K562 treated with DMSO at 1 percent for 12 hours (cell line): ENCODE results near the gene HBD. TPM values are rescaled to one million over a fixed set of nuclear protein-coding genes. Genes with fewer than 3 reads are reported as not detected.

ENCODE experiments used
- total RNA-seq: library from RNA; unstranded; fragments of 300-600 nt; gene quantifications from 2 replicates; pipeline ENCODE4 v1.2.3, GENCODE V29; 2022; ENCODE audit not compliant: insufficient read depth

The HBD gene
- total RNA-seq = 3.1 and 8.7 TPM in 2 replicates

DNA sequence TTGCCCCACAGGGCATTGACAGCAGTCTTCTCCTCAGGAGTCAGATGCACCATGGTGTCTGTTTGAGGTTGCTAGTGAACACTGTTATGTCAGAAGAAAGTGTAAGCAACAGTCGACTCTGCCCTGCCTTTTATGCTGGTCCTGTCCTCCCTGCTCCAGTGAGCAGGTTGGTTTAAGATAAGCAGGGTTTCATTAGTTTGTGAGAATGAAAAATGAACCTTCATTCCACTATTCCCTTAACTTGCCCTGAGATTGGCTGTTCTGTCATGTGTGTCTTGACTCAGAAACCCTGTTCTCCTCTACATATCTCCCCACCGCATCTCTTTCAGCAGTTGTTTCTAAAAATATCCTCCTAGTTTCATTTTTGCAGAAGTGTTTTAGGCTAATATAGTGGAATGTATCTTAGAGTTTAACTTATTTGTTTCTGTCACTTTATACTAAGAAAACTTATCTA, at the start of gene HBD:
Gene HBD, minus strand, starts transcription at position 103 of the 454 bp plus-strand sequence. Its CDS starts 50 bp downstream, at position 53.

DNA sequence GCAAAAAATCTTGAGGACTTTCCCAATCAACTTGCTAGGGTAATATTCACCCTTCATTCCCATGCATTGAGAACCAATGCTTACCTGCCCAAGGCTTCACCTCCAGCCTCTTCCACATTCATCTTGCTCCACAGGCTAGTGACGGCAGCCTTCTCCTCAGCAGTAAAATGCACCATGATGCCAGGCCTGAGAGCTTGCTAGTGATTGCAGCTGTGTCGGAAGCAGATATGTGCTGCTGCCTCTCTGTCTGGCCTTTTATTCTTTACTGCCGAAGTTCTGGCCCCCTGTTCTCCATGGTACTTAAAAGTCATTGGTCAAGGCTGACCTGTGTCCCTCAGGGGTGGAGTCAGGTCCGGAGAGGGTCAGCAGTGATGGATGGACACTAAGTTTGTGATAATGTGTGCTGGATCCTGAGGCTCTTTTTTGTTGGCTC, 35.4 kb upstream of the HBD start, which contains the start of gene HBE1:
Gene HBE1, minus strand, starts transcription at position 231 of the 433 bp plus-strand sequence. Its CDS starts 55 bp downstream, at position 176.

DNA sequence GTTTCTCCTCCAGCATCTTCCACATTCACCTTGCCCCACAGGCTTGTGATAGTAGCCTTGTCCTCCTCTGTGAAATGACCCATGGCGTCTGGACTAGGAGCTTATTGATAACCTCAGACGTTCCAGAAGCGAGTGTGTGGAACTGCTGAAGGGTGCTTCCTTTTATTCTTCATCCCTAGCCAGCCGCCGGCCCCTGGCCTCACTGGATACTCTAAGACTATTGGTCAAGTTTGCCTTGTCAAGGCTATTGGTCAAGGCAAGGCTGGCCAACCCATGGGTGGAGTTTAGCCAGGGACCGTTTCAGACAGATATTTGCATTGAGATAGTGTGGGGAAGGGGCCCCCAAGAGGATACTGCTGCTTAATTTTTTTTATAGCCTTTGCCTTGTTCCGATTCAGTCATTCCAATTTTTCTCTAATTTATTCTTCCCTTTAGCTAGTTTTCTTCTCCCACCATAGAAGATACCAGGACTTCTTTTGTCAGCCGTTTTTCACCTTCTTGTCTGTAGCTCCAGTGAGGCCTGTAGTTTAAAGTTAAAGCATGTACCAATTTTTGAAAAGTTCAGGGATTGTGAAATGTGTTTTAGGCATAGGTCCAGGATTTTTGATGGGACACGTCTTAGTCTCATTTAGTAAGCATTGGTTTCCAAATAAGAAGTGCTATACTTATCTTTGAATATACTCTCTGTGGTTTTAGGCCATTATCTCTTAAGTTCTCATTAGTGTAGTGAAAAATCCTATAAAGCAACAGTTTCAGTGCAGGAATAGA, 20.5 kb upstream of the HBD start, which contains the start of gene HBG2:
Gene HBG2, minus strand, starts transcription at position 136 of the 768 bp plus-strand sequence. Its CDS starts 53 bp downstream, at position 83.

DNA sequence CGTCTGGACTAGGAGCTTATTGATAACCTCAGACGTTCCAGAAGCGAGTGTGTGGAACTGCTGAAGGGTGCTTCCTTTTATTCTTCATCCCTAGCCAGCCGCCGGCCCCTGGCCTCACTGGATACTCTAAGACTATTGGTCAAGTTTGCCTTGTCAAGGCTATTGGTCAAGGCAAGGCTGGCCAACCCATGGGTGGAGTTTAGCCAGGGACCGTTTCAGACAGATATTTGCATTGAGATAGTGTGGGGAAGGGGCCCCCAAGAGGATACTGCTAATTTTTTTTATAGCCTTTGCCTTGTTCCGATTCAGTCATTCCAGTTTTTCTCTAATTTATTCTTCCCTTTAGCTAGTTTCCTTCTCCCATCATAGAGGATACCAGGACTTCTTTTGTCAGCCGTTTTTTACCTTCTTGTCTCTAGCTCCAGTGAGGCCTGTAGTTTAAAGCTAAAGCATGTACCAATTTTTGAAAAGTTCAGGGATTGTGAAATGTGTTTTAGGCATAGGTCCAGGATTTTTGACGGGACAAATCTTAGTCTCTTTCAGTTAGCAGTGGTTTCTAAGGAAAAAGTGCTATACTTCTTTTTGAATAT, 15.6 kb upstream of the HBD start, which contains the start of gene HBG1:
Gene HBG1, minus strand, starts transcription at position 51 of the 590 bp plus-strand sequence. CDS start 53 bp downstream, outside the sequence.

DNA sequence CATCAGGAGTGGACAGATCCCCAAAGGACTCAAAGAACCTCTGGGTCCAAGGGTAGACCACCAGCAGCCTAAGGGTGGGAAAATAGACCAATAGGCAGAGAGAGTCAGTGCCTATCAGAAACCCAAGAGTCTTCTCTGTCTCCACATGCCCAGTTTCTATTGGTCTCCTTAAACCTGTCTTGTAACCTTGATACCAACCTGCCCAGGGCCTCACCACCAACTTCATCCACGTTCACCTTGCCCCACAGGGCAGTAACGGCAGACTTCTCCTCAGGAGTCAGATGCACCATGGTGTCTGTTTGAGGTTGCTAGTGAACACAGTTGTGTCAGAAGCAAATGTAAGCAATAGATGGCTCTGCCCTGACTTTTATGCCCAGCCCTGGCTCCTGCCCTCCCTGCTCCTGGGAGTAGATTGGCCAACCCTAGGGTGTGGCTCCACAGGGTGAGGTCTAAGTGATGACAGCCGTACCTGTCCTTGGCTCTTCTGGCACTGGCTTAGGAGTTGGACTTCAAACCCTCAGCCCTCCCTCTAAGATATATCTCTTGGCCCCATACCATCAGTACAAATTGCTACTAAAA, 7.5 kb downstream of the HBD start, which contains the start of gene HBB:
Gene HBB, minus strand, starts transcription at position 340 of the 579 bp plus-strand sequence. Its CDS starts 50 bp downstream, at position 290.

DNA sequence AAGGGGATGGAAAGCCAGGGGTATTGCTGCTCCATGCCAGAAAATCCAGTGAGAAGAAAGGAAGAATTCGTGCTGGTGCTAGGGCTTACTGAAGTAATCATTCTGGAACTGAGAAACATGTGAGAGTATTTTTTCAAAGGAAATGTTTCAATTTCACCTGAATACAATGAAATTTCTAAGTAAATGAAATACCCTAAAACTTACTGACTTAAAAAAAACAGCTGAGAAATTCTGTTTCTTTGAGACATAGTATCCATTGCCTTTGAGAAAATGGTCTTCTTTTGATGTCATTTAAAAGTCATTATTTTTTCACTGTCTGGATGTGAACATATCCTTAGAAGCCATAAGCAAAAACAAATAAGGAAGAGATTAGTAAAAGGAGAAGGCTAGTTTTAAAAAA, 33.7 kb downstream of the HBD start, which contains the start of gene OR51V1:
Gene OR51V1, minus strand, starts transcription at position 101 of the 400 bp plus-strand sequence. Its CDS starts 0 bp downstream, at position 101.

Other genes with a start within 250 kb of the HBD start
- not detected in 2 replicates for gene OR51L1, start 239.6 kb downstream of the HBD start, total RNA-seq
- not detected in 2 replicates for gene OR52J3, start 188.0 kb downstream of the HBD start, total RNA-seq
- gene OR52E2, start 174.9 kb downstream of the HBD start, total RNA-seq = not detected in 2 replicates
- not detected in 2 replicates for gene OR52E1, start 164.9 kb downstream of the HBD start, total RNA-seq
- 0.20 TPM in 1 of 2 replicates, not detected in the other for gene OR52A5, start 96.1 kb downstream of the HBD start, total RNA-seq
- not detected in 2 replicates for gene OR52A1, start 79.7 kb downstream of the HBD start, total RNA-seq
- not detected in 2 replicates for gene OR51V1, start 33.8 kb downstream of the HBD start, total RNA-seq
- not detected in 2 replicates for gene HBB, start 7.4 kb downstream of the HBD start, total RNA-seq
- gene HBG1, start 15.4 kb upstream of the HBD start, total RNA-seq = 306 and 577 TPM in 2 replicates
- 1,639 and 2,641 TPM in 2 replicates for gene HBG2, start 20.3 kb upstream of the HBD start, total RNA-seq
- gene HBE1, start 35.5 kb upstream of the HBD start, total RNA-seq = 1,099 and 1,561 TPM in 2 replicates
- 17.7 and 70.6 TPM in 2 replicates for gene OR51B4, start 67.5 kb upstream of the HBD start, total RNA-seq
- gene OR51B2, start 89.8 kb upstream of the HBD start, total RNA-seq = 2.2 TPM in 1 of 2 replicates, not detected in the other
- 36.4 and 64.3 TPM in 2 replicates for gene OR51B5, start 109.0 kb upstream of the HBD start, total RNA-seq
- not detected in 2 replicates for gene OR51B6, start 117.0 kb upstream of the HBD start, total RNA-seq
- not detected in 2 replicates for gene OR51M1, start 149.3 kb upstream of the HBD start, total RNA-seq
- gene OR51Q1, start 187.6 kb upstream of the HBD start, total RNA-seq = not detected in 2 replicates
- not detected in 2 replicates for gene OR51I1, start 207.0 kb upstream of the HBD start, total RNA-seq
- gene OR51I2, start 214.8 kb upstream of the HBD start, total RNA-seq = not detected in 2 replicates